Stimulated activated naive CD8-positive, alpha-beta T cell treated with anti-CD3 and anti-CD28 coated beads, Interleukin-15, Interleukin-2, amounts not matched to agents 100 U/mL and 50 U/mL, for 24 hours (primary cell): Measurements from ENCODE around the gene VTI1A.
"Not testable (repeated sequence)": the region's sequence is repeated elsewhere in the genome, so short reads cannot be mapped to it uniquely, and the experiment has no call there.

Experiments
- ATAC-seq: fragments of 150-1000 bp; cut with Tn5 transposase; one replicate; pipeline ENCODE4 v1.10.0; 2021
- DNase-seq: peaks from one replicate; pipeline ENCODE4 v3.0.0; 2021

The VTI1A gene

GRCh38 chr10:112588225-112588990, 141.4 kb downstream of the VTI1A start:
- ATAC-seq (no peak), DNase-seq (no peak)

GRCh38 chr10:112589081-112589480, 142.1 kb downstream of the VTI1A start:
- no peak for DNase-seq
- no peak for ATAC-seq

DNA sequence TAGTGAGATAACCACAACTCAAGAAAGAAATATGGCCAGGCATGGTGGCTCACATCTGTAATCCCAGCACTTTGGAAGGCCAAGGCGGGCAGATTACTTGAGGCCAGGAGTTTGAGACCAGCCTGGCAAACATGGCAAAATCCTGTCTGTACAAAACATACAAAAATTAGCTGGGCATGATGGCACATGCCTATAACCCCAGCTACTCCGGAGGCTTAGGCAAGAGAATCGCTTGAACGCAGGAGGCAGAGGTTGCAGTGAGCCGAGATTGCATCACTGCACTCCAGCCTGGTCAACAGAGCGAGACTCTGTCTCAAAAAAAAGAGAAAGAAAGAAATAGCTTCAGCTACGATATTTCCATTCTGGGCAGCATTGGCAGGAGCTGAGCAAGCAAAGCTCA, 143.8 kb downstream of the VTI1A start:
- not testable (repeated sequence) for ATAC-seq, DNase-seq

GRCh38 chr10:112593023-112593422, 146.0 kb downstream of the VTI1A start:
- no peak for ATAC-seq

DNA sequence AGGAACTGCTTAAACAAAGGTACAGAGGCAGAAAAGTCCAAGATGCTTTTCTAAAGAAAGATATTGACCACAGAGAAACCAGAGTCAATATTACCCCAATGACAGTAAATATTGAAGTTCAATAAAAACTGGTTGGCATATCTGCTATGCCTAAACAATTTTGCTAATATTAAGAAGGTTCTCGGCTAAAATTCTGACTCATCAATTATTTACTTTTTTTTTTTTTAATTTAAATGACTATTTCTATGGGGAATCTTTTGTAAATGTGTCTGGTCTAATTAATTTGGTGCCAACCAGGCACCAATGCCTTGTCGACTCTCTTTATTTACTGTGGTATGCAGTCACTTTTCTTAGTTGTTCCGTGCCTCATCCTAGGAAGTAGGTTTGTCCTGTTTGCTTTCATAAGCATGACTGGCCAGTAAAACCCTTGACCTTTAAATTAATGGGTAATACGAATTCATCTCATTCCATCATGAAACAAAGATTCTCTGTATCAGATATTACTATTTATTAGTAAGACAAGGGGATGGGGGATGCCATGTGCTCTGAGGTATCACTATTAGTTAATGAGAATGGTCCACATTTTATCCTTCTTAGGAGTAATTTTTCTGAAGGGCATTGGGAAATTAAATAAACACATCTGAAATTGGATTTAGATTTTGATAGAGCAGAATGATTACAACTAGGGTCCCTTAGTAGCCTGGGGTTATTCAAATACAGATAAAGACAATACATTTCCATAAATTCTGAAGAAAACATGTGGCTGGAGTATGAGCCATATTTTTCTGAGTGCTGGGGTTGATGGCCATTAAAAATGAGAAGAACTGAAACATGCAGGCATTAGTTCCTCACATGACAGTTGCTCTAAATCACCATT, 154.4 kb downstream of the VTI1A start:
- no peak for ATAC-seq
- DNase-seq, result no peak

More at GRCh38 chr10:112593023-112593422, 146.0 kb downstream of the VTI1A start:
- no peak for DNase-seq

DNA sequence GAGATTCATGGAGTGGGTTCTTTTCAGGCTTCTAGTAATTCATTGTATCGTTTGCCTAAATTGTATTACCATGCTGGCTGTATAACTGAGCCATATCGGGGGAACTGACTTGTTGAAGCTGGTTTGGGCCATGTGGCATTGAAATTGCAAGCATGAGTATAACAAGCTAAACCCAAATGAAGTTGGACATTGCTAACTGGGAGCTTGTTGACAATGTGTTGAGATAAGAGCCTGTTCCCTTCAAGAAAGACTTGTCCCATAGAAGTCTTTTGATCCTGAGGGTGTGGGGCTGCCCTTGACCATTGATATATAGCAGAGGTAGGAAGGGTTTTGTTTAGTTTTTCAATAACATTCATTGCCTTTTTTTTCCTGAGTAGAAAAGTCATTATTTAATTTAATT, 156.0 kb downstream of the VTI1A start:
- no peak for DNase-seq
- ATAC-seq, result no peak

GRCh38 chr10:112605063-112605462, 158.0 kb downstream of the VTI1A start:
- no peak for ATAC-seq
- DNase-seq, result no peak

GRCh38 chr10:112607506-112607905, 160.5 kb downstream of the VTI1A start:
- DNase-seq (no peak), ATAC-seq (no peak)

- ATAC-seq, result no peak
- DNase-seq, result no peak
Observed at GRCh38 chr10:112613620-112614019, 166.6 kb downstream of the VTI1A start.

DNA sequence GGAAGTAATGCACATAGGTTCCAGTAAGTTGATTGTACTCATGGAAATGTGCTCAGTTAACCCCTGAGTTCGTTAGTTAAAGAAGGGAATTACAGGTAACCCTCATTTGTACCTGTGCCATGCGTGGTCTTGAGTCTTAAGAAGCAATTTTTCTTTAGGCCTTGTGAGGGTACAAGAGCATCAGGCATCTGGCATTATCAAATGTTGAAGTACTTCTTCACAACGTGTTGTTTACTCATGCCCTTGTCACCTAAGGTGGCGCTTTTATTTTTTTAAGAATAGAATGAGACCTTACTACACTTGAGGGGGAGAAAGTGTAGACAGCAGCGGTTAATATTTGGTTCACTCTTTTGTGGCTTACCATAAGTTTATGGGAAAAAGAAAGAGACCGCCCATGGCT, 167.1 kb downstream of the VTI1A start:
- DNase-seq (no peak), ATAC-seq (no peak)

DNA sequence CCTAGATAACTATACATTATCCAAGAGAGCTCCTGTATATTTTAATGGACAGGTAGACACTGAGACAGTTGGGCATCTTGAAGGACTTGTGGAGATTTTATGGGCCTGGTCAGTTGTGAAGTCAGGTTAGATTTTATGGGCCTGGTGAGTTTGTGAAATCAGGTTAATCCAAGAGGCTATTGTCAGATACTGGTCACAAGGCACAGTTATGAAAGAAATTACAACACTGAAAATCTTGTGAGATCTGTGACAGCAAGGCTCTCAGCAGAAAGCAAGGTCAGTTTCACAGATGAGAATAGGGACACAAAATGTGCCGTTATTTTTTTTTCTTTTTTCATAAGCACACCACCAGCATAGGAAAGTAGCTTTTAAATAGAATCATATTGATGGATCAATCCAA, 167.6 kb downstream of the VTI1A start:
- no peak for DNase-seq
- no peak for ATAC-seq

GRCh38 chr10:112615269-112615668, 168.3 kb downstream of the VTI1A start:
- ATAC-seq (no peak), DNase-seq (no peak)

DNA sequence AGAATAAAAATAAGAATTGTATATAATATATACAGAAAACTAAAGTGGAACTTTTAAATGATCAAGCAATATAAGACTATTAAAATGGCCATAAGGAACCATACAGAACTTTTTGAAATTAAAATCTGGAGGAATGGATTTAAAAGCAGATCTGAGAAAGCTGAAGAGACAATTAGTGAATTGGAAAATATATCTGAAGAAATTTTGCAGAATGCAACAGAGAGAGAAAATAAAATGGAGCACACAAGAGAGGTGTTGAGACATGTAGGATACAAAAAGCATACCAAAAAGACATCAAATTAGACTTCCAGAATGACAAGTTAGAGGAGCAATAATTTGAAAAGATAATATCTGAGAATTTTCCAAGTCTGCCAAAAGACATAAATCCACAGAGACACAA, 169.6 kb downstream of the VTI1A start:
- DNase-seq (no peak), ATAC-seq (no peak)

GRCh38 chr10:112618814-112619213, 171.8 kb downstream of the VTI1A start:
- no peak for ATAC-seq
- DNase-seq, result no peak

DNA sequence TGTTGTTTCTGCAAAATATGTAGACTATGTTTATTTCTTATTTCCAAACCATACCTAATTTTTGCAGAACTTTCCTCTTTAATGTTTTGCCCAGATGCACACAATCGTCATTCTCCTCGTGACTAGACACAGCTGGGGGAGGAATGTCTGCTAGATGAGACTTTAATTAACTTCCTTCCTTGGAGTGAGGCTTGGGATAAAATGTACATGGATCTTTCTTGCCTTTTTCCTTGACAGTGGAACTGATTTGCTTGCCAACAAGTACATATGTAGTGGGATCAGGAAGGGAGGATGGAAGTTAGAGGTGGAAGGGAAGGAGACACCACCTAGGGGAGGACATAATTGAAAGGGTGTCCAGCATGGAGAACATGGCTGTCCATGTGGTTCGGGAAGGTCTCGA, 172.5 kb downstream of the VTI1A start:
- DNase-seq (no peak), ATAC-seq (no peak)

- DNase-seq, result no peak
- no peak for ATAC-seq
Observed at GRCh38 chr10:112622786-112623185, 175.8 kb downstream of the VTI1A start.

GRCh38 chr10:112624546-112625048, 177.6 kb downstream of the VTI1A start:
- ATAC-seq (no peak), DNase-seq (no peak)

DNA sequence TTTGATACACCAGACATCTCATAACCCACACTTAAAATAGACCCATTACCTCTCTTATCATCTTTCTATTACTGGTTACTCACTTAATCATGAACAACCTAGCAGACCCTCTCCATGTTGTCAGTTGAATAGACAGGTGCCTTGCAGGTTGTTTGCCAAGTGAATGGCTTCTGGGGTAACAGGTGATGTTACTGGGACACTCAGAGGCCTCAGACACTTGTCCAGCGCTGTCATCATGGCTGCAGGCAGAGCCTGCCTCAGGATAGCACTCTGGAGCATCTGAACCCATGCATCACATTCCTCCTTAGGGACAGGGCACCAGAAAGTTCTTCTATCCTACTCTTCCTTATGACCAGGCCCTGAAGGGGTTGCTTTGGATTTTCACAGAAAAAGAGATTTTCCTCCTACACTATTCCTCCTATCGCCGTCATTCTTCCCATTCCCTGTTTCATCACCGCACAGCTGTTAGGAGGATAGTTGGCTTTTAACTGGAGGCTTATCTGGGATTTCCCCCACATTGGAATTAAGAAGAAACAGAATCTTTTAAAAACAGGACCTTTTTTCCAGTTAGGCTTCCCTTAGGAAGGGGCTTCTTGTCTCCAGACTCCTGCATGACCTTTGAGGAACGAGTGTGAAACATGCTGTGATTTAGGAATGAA, 182.1 kb downstream of the VTI1A start:
- ATAC-seq (no peak), DNase-seq (no peak)

GRCh38 chr10:112631501-112632400, 184.7 kb downstream of the VTI1A start:
- ATAC-seq, result no peak
- no peak for DNase-seq

- no peak for DNase-seq
- no peak for ATAC-seq
Observed at GRCh38 chr10:112634096-112634830, 187.2 kb downstream of the VTI1A start.

DNA sequence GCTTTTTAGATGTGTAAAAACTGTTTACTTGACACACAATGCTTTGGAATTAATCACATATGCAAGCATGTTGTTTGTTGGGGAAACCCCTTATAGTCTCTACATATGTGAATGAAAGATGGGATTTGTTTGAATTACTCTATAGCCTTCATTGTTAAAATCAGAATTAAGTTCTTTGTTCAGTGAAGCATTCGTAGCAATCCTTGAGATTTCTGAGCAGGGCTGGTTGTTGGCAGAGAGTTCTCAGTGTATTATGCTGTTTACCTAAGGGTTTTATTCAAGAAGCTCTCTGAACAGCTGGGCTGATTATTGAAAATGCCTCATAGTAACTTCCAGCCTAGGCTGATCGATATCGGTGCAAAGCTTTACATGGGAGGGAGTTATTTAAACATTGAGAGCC, 190.9 kb downstream of the VTI1A start:
- ATAC-seq, result no peak
- no peak for DNase-seq
